H1 (cell line): ENCODE measurements around the gene PRKCH.

Experiments
- CREB1 ChIP-seq: IDR thresholded peaks from 2 replicates; pipeline ENCODE4 v1.6.1; 2012; ENCODE audit warnings: inconsistent platforms
- EP300 ChIP-seq, 2 experiments: IDR thresholded peaks; 1 replicate in 1 of 2; 2 replicates in 1 of 2; pipeline ENCODE4 v1.6.1; 2011 to 2012; ENCODE audit warnings: low read depth in 2 of 2, low read length in 2 of 2, mild to moderate bottlenecking in 2 of 2, borderline replicate concordance in 1 of 2, inconsistent platforms in 1 of 2, moderate library complexity in 1 of 2
- RNF2 ChIP-seq: fragments of 200-900, 300-1000 bp; sonication (generic); IDR thresholded peaks from 2 replicates; pipeline ENCODE4 v1.7.1; 2016; ENCODE audit warnings: borderline replicate concordance, low read depth, mild to moderate bottlenecking, antibody characterized with exemption, low read length; ENCODE audit not compliant: poor library complexity, severe bottlenecking; ENCODE audit errors: missing control alignments
- TF ChIP-seq, protein P1 (sequence below), 3 experiments: IDR thresholded peaks; 1 replicate in 2 of 3; 2 replicates in 1 of 3; pipeline versions ENCODE4 v1.5.1 to v1.6.1; 2011; ENCODE audit warnings: low read length in 3 of 3, mild to moderate bottlenecking in 3 of 3, inconsistent platforms in 2 of 3, low read depth in 1 of 3, moderate library complexity in 1 of 3; ENCODE audit not compliant: insufficient read depth in 1 of 3; ENCODE audit errors: control extremely low read depth in 1 of 3
- TF ChIP-seq, protein P2 (sequence below): IDR thresholded peaks from 2 replicates; pipeline ENCODE4 v1.6.1; 2011; ENCODE audit warnings: low read length, improper control_type of control experiment

GRCh38 chr14:61351477-61351876 lies 30.1 kb downstream of the PRKCH start:
- TF ChIP-seq RNF2 (no peak), EP300 (IDR thresholded peaks at IDR 0.05; ENCODE audit: borderline replicate concordance in 1 of 2, low read depth in 2 of 2, low read length in 2 of 2) (no peak), CREB1 (no peak)
- TF ChIP-seq, protein P1, sequence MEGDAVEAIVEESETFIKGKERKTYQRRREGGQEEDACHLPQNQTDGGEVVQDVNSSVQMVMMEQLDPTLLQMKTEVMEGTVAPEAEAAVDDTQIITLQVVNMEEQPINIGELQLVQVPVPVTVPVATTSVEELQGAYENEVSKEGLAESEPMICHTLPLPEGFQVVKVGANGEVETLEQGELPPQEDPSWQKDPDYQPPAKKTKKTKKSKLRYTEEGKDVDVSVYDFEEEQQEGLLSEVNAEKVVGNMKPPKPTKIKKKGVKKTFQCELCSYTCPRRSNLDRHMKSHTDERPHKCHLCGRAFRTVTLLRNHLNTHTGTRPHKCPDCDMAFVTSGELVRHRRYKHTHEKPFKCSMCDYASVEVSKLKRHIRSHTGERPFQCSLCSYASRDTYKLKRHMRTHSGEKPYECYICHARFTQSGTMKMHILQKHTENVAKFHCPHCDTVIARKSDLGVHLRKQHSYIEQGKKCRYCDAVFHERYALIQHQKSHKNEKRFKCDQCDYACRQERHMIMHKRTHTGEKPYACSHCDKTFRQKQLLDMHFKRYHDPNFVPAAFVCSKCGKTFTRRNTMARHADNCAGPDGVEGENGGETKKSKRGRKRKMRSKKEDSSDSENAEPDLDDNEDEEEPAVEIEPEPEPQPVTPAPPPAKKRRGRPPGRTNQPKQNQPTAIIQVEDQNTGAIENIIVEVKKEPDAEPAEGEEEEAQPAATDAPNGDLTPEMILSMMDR (IDR thresholded peaks at IDR 0.05; ENCODE audit: control extremely low read depth in 1 of 3, insufficient read depth in 1 of 3, low read depth in 1 of 3, low read length in 3 of 3), result no peak
- TF ChIP-seq, protein P2, sequence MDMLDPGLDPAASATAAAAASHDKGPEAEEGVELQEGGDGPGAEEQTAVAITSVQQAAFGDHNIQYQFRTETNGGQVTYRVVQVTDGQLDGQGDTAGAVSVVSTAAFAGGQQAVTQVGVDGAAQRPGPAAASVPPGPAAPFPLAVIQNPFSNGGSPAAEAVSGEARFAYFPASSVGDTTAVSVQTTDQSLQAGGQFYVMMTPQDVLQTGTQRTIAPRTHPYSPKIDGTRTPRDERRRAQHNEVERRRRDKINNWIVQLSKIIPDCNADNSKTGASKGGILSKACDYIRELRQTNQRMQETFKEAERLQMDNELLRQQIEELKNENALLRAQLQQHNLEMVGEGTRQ, result no peak
